Peyer's patch (tissue), 4 donors: ENCODE data around the gene RUNX1.

ENCODE experiments used
- POLR2A ChIP-seq, 2 donors: fragments of 450-650 bp; IDR thresholded peaks; one replicate each; pipeline ENCODE4 v1.5.1; 2017; ENCODE audit warnings: antibody characterized with exemption in 2 of 2, mild to moderate bottlenecking in 2 of 2, moderate library complexity in 2 of 2
- TF ChIP-seq, protein P1 (sequence below), 6 experiments: fragments of 450-650 bp in 4 of 6; fragments of 200-600 bp in 2 of 6; sonication (generic) in 1 of 6; IDR thresholded peaks; one replicate each; pipeline ENCODE4 v1.5.1; 2017 to 2019; ENCODE audit warnings: antibody characterized with exemption in 6 of 6, mild to moderate bottlenecking in 3 of 6, moderate library complexity in 1 of 6

DNA sequence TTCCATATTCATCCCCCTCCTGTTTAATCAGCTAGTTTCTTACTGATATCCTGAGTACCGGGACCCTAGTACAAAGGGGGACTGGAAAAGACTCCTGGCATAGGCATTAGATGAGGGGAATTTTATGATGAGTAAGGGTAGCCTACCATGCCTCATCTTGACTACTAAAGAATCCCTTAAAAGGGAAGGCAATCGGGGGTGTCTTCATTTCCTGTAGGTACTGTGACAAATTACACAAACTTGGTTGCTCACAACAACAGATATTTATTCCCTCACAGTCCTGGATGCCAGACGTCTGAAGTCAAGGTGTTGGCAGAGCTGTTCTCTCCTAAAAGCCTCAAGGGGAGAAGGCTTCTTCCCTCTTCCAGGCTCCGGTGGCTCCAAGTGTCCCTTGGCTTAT, 28.9 kb upstream of the RUNX1 start:
- no peak for TF ChIP-seq POLR2A (IDR thresholded peaks at IDR 0.05)
- TF ChIP-seq, protein P1, sequence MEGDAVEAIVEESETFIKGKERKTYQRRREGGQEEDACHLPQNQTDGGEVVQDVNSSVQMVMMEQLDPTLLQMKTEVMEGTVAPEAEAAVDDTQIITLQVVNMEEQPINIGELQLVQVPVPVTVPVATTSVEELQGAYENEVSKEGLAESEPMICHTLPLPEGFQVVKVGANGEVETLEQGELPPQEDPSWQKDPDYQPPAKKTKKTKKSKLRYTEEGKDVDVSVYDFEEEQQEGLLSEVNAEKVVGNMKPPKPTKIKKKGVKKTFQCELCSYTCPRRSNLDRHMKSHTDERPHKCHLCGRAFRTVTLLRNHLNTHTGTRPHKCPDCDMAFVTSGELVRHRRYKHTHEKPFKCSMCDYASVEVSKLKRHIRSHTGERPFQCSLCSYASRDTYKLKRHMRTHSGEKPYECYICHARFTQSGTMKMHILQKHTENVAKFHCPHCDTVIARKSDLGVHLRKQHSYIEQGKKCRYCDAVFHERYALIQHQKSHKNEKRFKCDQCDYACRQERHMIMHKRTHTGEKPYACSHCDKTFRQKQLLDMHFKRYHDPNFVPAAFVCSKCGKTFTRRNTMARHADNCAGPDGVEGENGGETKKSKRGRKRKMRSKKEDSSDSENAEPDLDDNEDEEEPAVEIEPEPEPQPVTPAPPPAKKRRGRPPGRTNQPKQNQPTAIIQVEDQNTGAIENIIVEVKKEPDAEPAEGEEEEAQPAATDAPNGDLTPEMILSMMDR (IDR thresholded peaks at IDR 0.05) = no peak
